Stimulated activated CD8-positive, alpha-beta memory T cell treated with anti-CD3 and anti-CD28 coated beads, Interleukin-2, amount 100 ng/mL, for 1 hour (primary cell): ENCODE results near the gene RPUSD1.

Experiments
- DNase-seq, 2 donors: peaks; one replicate each; pipeline ENCODE4 v3.0.0-alpha.2; 2020; ENCODE audit warnings: low read depth in 2 of 2

Gene RPUSD1

DNA sequence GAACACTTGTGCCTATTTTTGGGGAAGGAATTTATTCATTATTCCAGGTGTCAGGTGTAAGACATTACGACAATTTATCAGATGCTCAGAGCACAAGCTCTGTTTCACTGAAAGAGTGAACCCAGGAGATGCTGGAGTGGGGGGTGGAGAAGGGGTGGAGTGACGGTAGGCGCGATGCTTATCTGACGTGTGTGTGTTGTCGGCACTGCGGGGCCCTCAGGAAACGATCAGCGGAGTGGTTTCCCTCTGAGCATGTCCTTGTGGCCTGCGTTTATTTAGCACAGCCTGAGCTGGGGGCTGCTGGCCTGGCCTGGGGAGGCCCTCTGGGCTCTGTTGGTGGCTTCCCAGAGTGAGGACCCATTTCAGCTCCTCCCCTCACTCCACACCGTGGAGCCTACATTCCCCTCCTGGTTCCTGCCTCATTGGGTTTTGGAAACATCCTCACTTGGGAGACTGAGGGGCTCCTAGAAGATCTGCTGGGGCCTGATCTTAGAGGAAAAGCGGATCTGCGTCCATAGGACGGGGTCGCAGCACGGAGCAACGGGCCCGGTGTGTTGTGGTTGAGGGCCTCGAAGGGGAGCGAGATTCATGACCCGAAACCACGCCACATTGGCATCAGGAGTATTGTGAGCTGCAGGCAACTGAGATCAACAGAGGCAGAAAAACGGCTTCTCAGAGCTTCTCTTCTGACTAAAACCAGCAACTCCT is 31.3 kb upstream of the RPUSD1 start:
- DNase-seq: no peak

DNA sequence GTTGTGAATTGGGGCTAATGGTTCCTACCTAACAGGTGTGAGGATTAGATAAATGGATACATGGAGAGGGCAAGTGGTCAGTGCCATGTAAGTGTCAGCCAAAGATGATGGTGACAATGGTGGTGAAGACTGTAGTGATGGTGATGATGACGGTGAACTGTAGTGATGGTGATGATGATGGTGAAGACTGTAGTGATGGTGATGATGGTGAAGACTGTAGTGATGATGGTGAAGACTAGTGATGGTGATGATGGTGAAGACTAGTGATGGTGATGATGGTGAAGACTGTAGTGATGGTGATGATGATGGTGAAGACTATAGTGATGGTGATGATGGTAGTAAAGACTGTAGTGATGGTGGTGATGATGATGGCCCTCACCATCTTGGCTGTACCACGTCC is 30.4 kb upstream of the RPUSD1 start:
- DNase-seq: no peak

- no peak for DNase-seq
Observed at GRCh38 chr16:818132-818531, 30.0 kb upstream of the RPUSD1 start.

GRCh38 chr16:817001-817906 is 29.1 kb upstream of the RPUSD1 start:
- DNase-seq: no peak

GRCh38 chr16:815861-816260 is 27.7 kb upstream of the RPUSD1 start:
- no peak for DNase-seq

DNA sequence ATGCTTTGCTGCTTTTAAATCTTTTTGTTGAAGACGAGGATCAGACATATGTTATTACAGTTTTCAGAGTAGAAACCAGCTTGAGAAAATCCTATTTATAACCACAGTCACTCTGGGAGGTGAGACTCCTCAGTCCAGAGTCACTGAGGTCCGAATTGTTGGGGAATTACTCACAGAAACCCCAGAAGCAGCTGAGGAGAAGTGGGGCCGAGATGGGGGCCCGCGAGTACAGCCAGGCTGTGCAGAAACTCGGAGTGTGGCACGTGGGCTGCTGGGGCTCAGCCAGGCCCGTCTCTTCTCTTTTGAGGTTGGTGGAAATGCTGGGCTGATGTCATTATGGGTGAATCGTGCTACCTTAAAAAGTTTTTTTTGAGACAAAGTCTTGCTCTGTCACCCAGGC is 26.8 kb upstream of the RPUSD1 start:
- DNase-seq: no peak

DNA sequence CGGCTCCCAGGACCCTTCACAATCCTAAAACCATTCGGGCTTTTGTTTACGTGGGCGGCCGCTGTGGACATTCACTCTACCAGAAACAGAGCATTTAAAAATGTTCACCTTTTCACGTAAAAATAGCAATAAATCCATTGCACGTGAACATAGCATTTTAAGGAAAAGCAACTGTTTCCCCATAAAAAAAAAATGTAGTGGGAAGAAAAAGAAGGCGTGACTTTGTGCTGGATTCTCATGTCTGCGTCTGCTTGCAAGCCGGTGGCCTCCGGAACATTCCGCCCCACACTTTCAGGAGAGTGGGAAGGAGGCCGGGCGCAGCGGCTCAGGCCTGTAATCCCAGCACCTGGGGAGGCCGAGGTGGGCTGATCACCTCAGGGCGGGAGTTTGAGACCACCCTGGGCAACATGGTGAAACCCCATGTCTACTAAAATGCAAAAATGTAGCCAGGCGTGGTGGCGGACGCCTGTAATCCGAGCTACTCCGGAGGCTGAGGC is 25.8 kb upstream of the RPUSD1 start:
- DNase-seq: no peak

- peak in 1 of 2 donors; percentile 18 for DNase-seq
Observed at GRCh38 chr16:813204-813915, 25.2 kb upstream of the RPUSD1 start.

GRCh38 chr16:808085-808386 is 19.9 kb upstream of the RPUSD1 start:
- no peak for DNase-seq

- DNase-seq: peak; percentile 66 to 67
Observed at GRCh38 chr16:807347-808084, 19.3 kb upstream of the RPUSD1 start.

- DNase-seq: no peak
Observed at GRCh38 chr16:805474-805873, 17.3 kb upstream of the RPUSD1 start.

DNA sequence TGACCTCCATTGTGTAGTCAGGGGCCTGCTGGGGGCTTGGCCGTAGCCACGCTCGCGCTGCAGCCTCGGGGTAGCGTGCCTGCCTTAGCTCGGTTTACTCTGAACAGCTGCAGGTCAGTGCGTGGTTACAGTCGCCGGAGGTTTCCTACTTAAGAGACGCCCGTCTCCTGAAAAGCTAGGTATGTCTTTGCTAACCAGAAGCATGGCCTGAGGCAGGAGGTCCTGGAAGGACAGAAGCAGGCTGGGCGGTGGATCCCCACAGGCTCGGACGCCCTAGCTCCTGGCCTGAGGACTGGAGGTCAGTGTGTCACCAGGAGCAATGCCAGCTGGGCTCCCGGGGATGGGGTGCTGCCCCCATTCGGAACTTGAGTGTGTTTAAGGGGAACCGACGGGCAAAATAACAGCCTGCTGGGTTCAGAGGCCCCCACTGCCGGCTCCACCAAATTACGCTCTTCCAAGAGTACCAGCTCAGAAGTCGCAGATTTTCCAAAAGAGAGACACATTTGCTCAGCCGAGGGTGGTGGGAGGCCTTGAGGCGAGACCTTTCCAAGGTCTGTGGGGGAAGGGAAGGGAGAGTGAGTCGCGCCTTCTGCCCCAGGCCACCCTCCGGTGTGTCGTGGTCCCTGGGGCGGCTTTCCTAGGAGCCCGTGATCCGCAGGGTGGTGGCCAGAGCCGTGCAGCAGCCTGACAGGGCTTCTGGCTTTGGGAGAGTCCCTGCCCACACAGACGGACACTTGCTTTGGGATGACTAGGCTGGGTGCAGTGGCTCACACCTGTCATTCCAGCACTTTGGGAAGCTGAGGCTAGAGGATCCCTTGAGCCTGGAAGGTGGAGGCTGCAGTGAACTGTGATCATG is 16.2 kb upstream of the RPUSD1 start:
- DNase-seq: no peak

GRCh38 chr16:803754-804080 is 15.5 kb upstream of the RPUSD1 start:
- DNase-seq: no peak

- no peak for DNase-seq
Observed at GRCh38 chr16:802914-803753, 15.0 kb upstream of the RPUSD1 start.

DNA sequence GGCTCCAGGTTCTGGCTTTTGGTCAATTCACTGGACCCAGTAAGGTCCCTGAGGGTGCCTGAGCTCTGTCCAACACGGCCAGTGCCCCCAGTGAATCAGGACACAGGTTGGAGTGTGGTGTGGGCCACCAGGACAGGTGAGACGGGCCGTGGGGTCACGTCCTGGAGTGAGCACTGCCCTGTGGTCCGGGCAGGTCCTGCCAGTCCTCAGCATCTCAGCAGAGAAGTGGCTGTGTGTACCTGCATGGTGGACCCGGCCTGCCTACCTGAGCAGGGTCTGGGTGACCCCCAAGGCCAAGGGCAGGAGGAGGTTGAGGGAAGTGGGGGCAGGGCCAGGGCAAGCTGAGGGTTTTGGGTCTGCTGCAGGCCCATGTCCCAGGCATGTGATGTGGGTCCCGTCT is 14.3 kb upstream of the RPUSD1 start:
- no peak for DNase-seq

DNA sequence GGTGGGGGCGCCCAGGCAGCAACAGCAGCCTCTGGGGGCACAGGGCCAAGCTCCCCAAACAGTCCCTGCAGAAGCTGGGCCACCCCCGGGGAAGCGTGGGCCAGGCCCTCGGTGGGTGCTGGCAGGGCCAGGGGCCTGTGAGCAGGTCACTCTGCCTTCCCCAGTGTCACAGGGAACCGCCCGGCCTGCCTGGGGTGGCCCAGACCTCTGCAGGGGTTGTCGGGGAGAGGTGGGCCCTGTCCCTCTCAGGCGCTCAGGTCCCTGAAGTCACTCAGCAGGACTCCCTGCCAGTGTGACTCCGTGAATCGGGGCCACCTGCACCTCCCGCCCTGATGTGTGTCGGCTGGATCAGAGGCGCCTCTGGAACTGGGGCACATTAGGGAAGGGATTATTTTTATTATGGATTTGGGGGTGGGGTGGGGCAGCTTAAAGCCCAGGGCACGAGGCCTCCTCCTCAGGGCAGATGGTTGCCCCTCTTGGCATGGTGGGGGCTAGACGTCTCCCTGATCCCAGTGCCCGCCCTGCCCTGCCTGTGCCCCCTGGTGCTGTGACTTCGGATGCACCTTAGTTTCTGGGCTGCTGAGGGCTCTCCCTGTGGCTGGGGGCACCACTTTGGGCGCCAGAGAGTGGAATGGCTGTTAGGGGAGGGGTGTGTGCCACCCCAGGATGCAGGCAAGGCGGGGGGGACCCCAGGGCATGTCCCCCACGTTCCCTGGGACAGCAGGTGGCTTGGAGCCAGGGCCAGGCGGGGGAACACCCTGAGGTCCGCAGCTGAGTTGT is 13.6 kb upstream of the RPUSD1 start:
- no peak for DNase-seq

GRCh38 chr16:800834-801511 is 12.8 kb upstream of the RPUSD1 start:
- no peak for DNase-seq

- no peak for DNase-seq
Observed at GRCh38 chr16:799948-800833, 12.0 kb upstream of the RPUSD1 start, which contains the start of gene GNG13. TSS of gene GNG13 (minus strand) at chr16:800734. CDS start at chr16:799077, 1,657 bp downstream.
